Keratinocyte (primary cell): ENCODE measurements around the gene ATP11A. TPM values are rescaled to one million over a fixed set of nuclear protein-coding genes. Genes with fewer than 3 reads are reported as not detected.

ENCODE experiments used
- DNase-seq: peaks from one replicate; pipeline ENCODE4 v3.0.0-alpha.2; 2011; ENCODE audit warnings: low read depth, missing footprints, low spot score
- FAIRE-seq: peaks from 2 replicates; lab custom pipeline; 2011; peaks lifted over from hg19 to GRCh38; lab: Jason Lieb, UNC
- H2AFZ ChIP-seq: 2 replicates; pipeline ENCODE4 v1.6.0; 2012; ENCODE audit warnings: low read length, control low read depth, inconsistent platforms; ENCODE audit not compliant: control insufficient read depth
- H3K27ac ChIP-seq: 2 replicates; pipeline ENCODE4 v1.5.1; 2011; ENCODE audit warnings: low read length; ENCODE audit not compliant: control insufficient read depth, insufficient read depth
- H3K27me3 ChIP-seq: 3 replicates; pipeline ENCODE4 v1.6.0; 2011; ENCODE audit warnings: low read length; ENCODE audit not compliant: control insufficient read depth, insufficient read depth; ENCODE audit errors: extremely low read depth
- H3K36me3 ChIP-seq, 2 experiments: 2 replicates in 1 of 2; 3 replicates in 1 of 2; pipeline ENCODE4 v1.5.1; 2011; ENCODE audit warnings: low read length in 2 of 2, mild to moderate bottlenecking in 1 of 2; ENCODE audit not compliant: control insufficient read depth in 2 of 2, insufficient read depth in 2 of 2; ENCODE audit errors: extremely low read depth in 1 of 2
- H3K4me1 ChIP-seq: 3 replicates; pipeline ENCODE4 v1.5.1; 2011; ENCODE audit warnings: low read length; ENCODE audit not compliant: control insufficient read depth, insufficient read depth; ENCODE audit errors: extremely low read depth
- H3K4me2 ChIP-seq: 3 replicates; pipeline ENCODE4 v1.6.0; 2011; ENCODE audit warnings: low read depth, low read length; ENCODE audit not compliant: control insufficient read depth, insufficient read depth; ENCODE audit errors: extremely low read depth
- H3K4me3 ChIP-seq, 3 experiments: fragments of 200-600 bp in 1 of 3; sonication (generic) in 1 of 3; 2 replicates in 2 of 3; 3 replicates in 1 of 3; pipeline ENCODE4 v1.5.1; 2011 to 2016; ENCODE audit warnings: low read length in 3 of 3, mild to moderate bottlenecking in 3 of 3, control low read depth in 2 of 3, inconsistent platforms in 1 of 3, low read depth in 1 of 3, mixed read lengths in 1 of 3, mixed run types in 1 of 3, moderate library complexity in 1 of 3; ENCODE audit not compliant: control insufficient read depth in 2 of 3, insufficient read depth in 2 of 3; ENCODE audit errors: extremely low read depth in 1 of 3
- H3K79me2 ChIP-seq: 2 replicates; pipeline ENCODE4 v1.6.0; 2012; ENCODE audit warnings: low read length; ENCODE audit not compliant: control insufficient read depth, insufficient read depth
- H3K9ac ChIP-seq: 3 replicates; pipeline ENCODE4 v1.6.0; 2011; ENCODE audit warnings: low read length; ENCODE audit not compliant: control insufficient read depth, insufficient read depth; ENCODE audit errors: extremely low read depth
- H3K9me1 ChIP-seq: 3 replicates; pipeline ENCODE4 v1.6.0; 2011; ENCODE audit warnings: low read length; ENCODE audit not compliant: control insufficient read depth, insufficient read depth; ENCODE audit errors: extremely low read depth
- H3K9me3 ChIP-seq: 2 replicates; pipeline ENCODE4 v1.5.1; 2012; ENCODE audit warnings: low read depth, low read length; ENCODE audit not compliant: control insufficient read depth
- H4K20me1 ChIP-seq: 3 replicates; pipeline ENCODE4 v1.6.0; 2011; ENCODE audit warnings: low read length; ENCODE audit not compliant: control insufficient read depth, insufficient read depth; ENCODE audit errors: extremely low read depth
- EZH2 ChIP-seq: IDR thresholded peaks from one replicate; pipeline ENCODE4 v1.6.1; 2012; ENCODE audit warnings: inconsistent platforms, mild to moderate bottlenecking, low read length, moderate library complexity
- dilution Hi-C: fragments of 300-500 bp; cut with MboI; formaldehyde crosslinking; loops from one replicate; pipeline ENCODE4 v1.7.0; 2020; ENCODE audit warnings: low sequenced_read_pairs; ENCODE audit not compliant: extremely low pct_ligation_motif_present
- polyA plus RNA-seq, 5 experiments: library from polyadenylated mRNA; depleted of rRNA in 3 of 5; stranded (reverse) in 3 of 5; stranded (forward) in 1 of 5; unstranded in 1 of 5; fragments of >200 nt; gene quantifications; 1 replicate in 1 of 5; 2 replicates in 3 of 5; 3 replicates in 1 of 5; pipeline versions ENCODE4 v1.2.1 to v1.2.3, GENCODE V29; 2011 to 2012; ENCODE audit warnings: missing spikeins in 2 of 5, low read depth in 1 of 5, low replicate concordance in 1 of 5
- TF ChIP-seq, protein P1 (sequence below), 3 experiments: IDR thresholded peaks in 1 of 3; conservative IDR thresholded peaks in 1 of 3; optimal IDR thresholded peaks in 1 of 3; 2 replicates in 2 of 3; 3 replicates in 1 of 3; pipeline versions ENCODE3 to v1.5.1; 2011; ENCODE audit warnings: low read length in 3 of 3, mild to moderate bottlenecking in 3 of 3, moderate library complexity in 2 of 3, control low read depth in 1 of 3, inconsistent platforms in 1 of 3; ENCODE audit not compliant: insufficient read depth in 2 of 3; ENCODE audit errors: extremely low read depth in 1 of 3

Gene ATP11A
- polyA plus RNA-seq, 1 donor (not counting 4 experiments of a cell fraction or from before 2014, with no cell fraction given): 4.3 TPM

DNA sequence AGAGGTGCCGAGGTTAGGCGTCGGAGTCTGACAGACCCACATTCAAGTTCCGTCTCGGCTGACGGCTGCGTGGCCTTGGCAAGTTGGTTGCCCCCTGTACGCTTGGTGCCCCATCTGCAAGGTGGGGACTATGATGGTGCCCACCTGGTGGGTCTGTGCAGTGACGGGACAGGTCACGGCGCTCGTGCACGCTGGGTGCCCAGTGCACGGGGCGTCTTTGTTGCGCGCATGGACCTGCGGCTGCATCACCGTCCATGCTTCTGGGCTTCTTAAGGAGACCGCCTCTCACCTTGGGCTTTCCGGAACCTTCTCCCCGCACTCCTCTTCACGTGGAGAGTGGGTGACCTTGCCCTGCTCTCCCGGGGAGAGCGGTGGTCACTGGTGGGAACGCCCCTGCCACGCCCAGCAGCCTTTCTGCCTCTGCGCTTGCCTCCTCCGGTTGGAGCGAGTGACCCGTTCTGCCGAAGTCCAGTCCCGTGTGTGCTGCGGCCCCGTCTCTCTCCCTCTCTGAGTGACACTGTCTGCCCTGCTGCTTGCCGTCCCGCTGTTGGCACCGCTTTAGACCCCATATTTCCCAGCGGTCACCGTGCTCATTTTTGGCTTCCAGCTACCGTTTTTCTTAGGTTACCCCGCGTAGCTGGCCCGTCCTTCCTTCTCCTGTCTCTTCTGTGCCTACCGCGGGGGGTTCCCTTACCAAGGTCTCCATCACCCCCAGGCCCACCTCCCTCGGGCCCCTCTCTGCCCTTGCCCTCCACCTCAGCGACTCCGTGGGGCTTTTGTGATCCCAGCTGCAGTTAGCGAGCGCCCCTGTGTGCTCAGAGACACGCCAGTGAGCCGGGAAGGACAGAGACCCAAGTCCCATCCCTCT, 6.4 kb downstream of the ATP11A start:
- H4K20me1 ChIP-seq: no peaks in the 10 kb centered on the region
- H3K9me3 ChIP-seq: no peaks in the 10 kb centered on the region
- peaks cover 13% of the 10 kb centered on the region for H3K4me1 ChIP-seq
- no peaks in the 10 kb centered on the region for H3K27me3 ChIP-seq
- H3K27ac ChIP-seq: no peak overlapping the region
- no peak overlapping the region for H3K4me2 ChIP-seq
- H2AFZ ChIP-seq: no peak overlapping the region
- no peak for DNase-seq
- H3K79me2 ChIP-seq: peaks cover 50% of the 10 kb centered on the region
- no peak overlapping the region for H3K4me3 ChIP-seq
- no peaks in the 10 kb centered on the region for H3K9me1 ChIP-seq
- no peak for FAIRE-seq
- dilution Hi-C loops: no loop called here
- H3K9ac ChIP-seq: no peak overlapping the region
- no peak for TF ChIP-seq EZH2
- TF ChIP-seq, protein P1, sequence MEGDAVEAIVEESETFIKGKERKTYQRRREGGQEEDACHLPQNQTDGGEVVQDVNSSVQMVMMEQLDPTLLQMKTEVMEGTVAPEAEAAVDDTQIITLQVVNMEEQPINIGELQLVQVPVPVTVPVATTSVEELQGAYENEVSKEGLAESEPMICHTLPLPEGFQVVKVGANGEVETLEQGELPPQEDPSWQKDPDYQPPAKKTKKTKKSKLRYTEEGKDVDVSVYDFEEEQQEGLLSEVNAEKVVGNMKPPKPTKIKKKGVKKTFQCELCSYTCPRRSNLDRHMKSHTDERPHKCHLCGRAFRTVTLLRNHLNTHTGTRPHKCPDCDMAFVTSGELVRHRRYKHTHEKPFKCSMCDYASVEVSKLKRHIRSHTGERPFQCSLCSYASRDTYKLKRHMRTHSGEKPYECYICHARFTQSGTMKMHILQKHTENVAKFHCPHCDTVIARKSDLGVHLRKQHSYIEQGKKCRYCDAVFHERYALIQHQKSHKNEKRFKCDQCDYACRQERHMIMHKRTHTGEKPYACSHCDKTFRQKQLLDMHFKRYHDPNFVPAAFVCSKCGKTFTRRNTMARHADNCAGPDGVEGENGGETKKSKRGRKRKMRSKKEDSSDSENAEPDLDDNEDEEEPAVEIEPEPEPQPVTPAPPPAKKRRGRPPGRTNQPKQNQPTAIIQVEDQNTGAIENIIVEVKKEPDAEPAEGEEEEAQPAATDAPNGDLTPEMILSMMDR (optimal IDR thresholded peaks at IDR 0.05 in 1 of 3, IDR thresholded peaks at IDR 0.05 in 1 of 3, conservative IDR thresholded peaks at IDR 0.05 in 1 of 3; ENCODE audit: extremely low read depth in 1 of 3, insufficient read depth in 2 of 3, low read length in 3 of 3): no peak
- H3K36me3 ChIP-seq: peaks cover 0 to 1% of the 10 kb centered on the region in 2 experiments

DNA sequence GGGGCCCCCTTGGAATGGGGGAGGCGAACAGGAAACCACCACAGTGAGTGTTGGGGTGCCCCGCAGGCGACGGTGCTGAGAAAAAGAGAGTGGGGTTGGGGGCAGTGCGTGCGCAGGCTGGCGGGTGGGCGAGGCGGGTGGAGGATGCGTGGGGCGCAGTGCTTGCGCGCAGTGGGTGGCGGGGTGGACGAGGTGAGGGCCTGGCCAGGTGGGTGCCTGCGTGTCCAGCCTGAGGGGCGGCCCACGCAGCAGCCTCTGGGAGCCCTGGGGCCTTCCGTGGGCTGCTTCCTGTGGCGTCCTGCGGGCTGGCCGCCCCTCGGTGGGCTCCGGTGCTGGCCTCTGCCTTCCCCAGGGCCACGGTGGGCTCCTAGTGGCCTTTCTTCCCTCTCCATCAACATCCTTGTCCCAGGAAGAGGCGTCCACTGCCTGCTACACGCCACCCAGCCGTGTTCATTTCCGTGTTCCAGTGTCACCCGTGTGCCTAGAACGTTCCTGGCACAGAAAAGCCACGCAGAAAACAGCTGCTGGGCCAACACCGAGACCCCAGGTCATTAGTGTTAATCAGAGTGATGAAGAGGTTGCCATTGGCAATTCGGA, 7.1 kb downstream of the ATP11A start:
- dilution Hi-C loops: no loop called here
- H3K9me3 ChIP-seq: no peaks in the 10 kb centered on the region
- no peaks in the 10 kb centered on the region for H3K9me1 ChIP-seq
- peaks cover 0 to 1% of the 10 kb centered on the region in 2 experiments for H3K36me3 ChIP-seq
- no peak overlapping the region for H3K4me3 ChIP-seq
- H3K9ac ChIP-seq: no peak overlapping the region
- H4K20me1 ChIP-seq: no peaks in the 10 kb centered on the region
- peaks cover 47% of the 10 kb centered on the region for H3K79me2 ChIP-seq
- H2AFZ ChIP-seq: no peak overlapping the region
- H3K27me3 ChIP-seq: no peaks in the 10 kb centered on the region
- no peak for TF ChIP-seq EZH2
- TF ChIP-seq, protein P1 (optimal IDR thresholded peaks at IDR 0.05 in 1 of 3, IDR thresholded peaks at IDR 0.05 in 1 of 3, conservative IDR thresholded peaks at IDR 0.05 in 1 of 3; ENCODE audit: extremely low read depth in 1 of 3, insufficient read depth in 2 of 3, low read length in 3 of 3): no peak
- DNase-seq (no peak), FAIRE-seq (no peak)
- H3K4me2 ChIP-seq: no peak overlapping the region
- peaks cover 7% of the 10 kb centered on the region for H3K4me1 ChIP-seq
- H3K27ac ChIP-seq: no peak overlapping the region
